Mucosa of gallbladder (tissue), 1 donor: ENCODE measurements around the gene TBC1D24. TPM values are rescaled to one million over a fixed set of nuclear protein-coding genes. Genes with fewer than 3 reads are reported as not detected.
A peak's percentile ranks its signal among the peaks of the same experiment; 100 is the strongest.
"Not testable (repeated sequence)": the region's sequence is repeated elsewhere in the genome, so short reads cannot be mapped to it uniquely, and the experiment has no call there.

ENCODE experiments used
- DNase-seq: peaks from one replicate; pipeline ENCODE4 v3.0.0-alpha.2; 2020; ENCODE audit warnings: low spot score
- total RNA-seq: library from RNA; stranded (reverse); gene quantifications from one replicate; pipeline ENCODE4 v1.2.1, GENCODE V29; 2021
- donor health status: DM: no; HTN: no; CAD: no.

The TBC1D24 gene
- total RNA-seq, 1 donor from 2014 or later = 20.6 TPM

- DNase-seq = peak; percentile 98
These were observed 57.0 kb downstream of the TBC1D24 start for GRCh38 chr16:2531696-2532493.

- peak; percentile 76 for DNase-seq
These were observed 57.7 kb downstream of the TBC1D24 start for GRCh38 chr16:2532494-2533141.

DNA sequence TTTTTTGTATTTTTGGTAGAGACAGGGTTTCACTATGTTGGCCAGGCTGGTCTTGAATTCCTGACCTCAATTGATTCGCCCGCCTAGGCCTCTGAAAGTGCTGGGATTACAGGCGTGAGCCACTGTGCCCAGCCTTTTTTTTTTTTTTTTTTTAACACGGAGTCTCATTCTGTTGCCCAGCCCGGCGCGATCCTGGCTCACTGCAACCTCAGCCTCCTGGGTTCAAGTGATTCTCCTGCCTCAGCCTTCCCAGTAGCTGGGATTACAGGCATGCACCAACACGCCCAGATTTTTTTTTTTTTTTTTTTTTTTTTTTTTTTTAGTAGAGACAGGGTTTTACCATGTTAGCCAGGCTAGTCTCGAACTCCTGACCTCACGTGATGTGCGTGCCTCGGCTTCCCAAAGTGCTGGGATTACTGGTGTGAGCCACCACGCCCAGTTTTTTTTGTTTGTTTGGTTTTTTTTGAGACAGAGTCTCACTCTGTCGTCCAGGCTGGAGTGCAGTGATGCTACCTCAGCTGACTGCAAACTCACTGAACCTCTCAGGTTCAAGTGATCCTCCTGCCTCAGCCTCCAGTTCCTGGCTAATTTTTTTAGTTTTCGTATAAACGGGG is 58.3 kb downstream of the TBC1D24 start:
- DNase-seq = not testable (repeated sequence)

DNA sequence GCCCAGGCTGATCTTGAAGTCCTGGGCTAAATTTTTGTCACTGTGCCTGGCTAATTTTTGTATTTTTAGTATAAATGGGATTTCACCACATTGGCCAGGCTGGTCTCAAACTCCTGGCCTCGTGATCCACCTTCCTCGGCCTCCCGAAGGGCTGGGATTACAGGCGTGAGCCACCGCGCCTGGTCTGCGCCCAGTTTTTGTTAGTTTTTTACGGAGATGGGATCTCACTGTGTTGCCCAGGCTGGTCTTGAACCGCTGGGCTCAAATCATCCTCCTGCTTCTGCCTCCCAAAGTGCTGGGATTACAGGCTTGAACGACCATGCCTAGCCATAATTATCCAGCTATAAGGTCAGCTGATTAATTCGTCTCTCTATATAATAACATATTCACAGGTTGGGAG is 59.0 kb downstream of the TBC1D24 start:
- no peak for DNase-seq

DNA sequence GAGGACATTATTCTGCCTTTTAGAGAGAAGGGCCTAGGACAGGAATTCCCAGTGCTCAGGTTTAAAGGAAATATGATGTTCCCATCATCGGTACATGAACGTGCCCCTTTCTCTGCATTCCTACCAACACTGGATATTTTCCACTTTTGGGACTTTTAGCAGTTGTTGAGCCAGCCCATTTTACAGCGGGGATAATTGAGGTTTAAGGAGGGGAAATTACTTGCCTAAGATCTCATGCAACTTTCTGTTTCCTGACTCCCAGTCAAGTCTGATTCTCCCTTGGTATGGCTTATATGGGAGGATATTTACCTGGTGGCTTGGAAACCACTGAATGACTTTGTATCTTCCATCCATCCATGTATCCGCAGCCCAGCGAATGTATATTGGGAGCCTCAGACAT is 59.4 kb downstream of the TBC1D24 start:
- DNase-seq = not testable (repeated sequence)

DNA sequence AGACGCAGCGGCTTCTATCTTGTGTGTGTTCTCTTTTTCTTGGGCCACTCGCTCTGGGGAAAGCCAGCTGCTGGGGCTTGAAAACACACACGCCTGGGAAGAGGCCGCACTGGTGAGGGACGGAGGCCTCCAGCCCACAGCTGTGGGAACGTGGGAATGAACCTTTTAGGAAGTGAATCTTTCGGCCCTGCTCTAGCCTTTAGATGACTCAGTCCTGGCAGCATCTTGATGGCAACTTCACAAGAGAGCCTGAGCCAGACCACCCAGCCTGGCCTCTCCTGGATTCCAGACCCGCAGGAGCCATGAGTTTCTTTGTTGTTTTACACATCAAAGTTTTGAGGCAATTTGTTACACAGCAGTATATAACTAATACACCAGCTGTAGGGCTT is 60.7 kb downstream of the TBC1D24 start:
- no peak for DNase-seq

- peak; percentile 95 for DNase-seq
These were observed 62.8 kb downstream of the TBC1D24 start, which contains the start of gene PDPK1 for GRCh38 chr16:2537451-2538379. PDPK1 (plus strand) TSS chr16:2538021; CDS start chr16:2538113, 92 bp downstream.

GRCh38 chr16:2539192-2539844 is 64.4 kb downstream of the TBC1D24 start:
- not testable (repeated sequence) for DNase-seq

GRCh38 chr16:2539845-2540458 is 65.0 kb downstream of the TBC1D24 start:
- peak; percentile 18 for DNase-seq

DNA sequence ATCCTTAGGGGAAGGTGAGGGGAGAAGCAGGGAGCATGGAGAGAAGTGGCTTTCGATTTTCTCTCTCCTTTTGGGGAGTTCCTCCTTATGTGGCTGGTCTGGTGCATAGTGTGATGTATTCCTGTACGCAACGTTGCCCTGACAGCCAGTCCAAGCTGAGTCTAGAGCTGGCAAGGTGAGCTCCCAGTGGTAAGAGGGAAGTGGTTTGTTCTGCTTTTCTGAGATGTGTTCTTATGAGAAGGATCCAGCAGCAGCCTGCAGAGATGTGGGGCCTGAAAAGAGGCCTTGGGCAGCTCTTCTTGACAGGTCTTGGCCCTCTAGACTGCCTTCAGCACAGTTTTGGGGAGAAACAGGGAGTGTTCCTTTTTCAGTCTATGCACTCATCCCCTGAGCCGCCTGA is 66.0 kb downstream of the TBC1D24 start:
- DNase-seq = not testable (repeated sequence)

GRCh38 chr16:2541409-2541808 is 66.5 kb downstream of the TBC1D24 start:
- not testable (repeated sequence) for DNase-seq

GRCh38 chr16:2543771-2544170 is 68.8 kb downstream of the TBC1D24 start:
- not testable (repeated sequence) for DNase-seq

- not testable (repeated sequence) for DNase-seq
These were observed 75.5 kb downstream of the TBC1D24 start for GRCh38 chr16:2550283-2550878.

DNA sequence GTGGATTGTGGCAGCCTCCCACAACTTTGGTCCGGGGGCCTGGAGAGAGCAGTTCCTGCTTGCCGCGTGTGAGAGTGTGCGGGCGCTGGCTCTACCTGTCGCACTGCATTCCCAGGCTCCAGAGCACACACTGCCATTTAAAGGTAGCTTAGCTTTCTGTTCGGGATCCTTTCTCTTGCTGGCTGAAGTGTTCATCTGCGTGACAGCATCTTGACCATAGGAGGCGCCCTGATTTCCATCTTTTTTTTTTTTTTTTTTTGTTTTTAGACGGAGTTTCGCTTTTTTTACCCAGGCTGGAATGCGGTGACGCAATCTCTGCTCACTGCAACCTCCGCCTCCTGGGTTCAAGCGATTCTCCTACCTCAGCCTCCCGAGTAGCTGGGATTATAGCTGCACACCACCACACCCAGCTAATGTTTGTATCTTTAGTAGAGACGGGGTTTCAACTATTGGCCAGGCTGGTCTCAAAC is 76.5 kb downstream of the TBC1D24 start:
- not testable (repeated sequence) for DNase-seq

GRCh38 chr16:2554709-2555425 is 79.9 kb downstream of the TBC1D24 start:
- DNase-seq = not testable (repeated sequence)
